ENCODE results near the gene OGFR.
A peak's percentile ranks its signal among the peaks of the same experiment; 100 is the strongest.

OGFR gene

GRCh38 chr20:62788607-62789006, 16.0 kb upstream of the OGFR start:
- no peak for TF ChIP-seq CTCF (IDR thresholded peaks at IDR 0.05)
- peaks cover 43% of the 10 kb centered on the region for H3K4me1 Mint-ChIP-seq
- DNase-seq: no peak
- H3K36me3 Mint-ChIP-seq (ENCODE audit: low read depth): no peaks in the 10 kb centered on the region
- H3K27me3 Mint-ChIP-seq (ENCODE audit: low read depth, poor library complexity): peaks cover 28% of the 10 kb centered on the region
- no peaks in the 10 kb centered on the region for H3K9me3 Mint-ChIP-seq
- H3K4me3 Mint-ChIP-seq: no peak overlapping the region
- H3K27ac Mint-ChIP-seq: no peak overlapping the region

DNA sequence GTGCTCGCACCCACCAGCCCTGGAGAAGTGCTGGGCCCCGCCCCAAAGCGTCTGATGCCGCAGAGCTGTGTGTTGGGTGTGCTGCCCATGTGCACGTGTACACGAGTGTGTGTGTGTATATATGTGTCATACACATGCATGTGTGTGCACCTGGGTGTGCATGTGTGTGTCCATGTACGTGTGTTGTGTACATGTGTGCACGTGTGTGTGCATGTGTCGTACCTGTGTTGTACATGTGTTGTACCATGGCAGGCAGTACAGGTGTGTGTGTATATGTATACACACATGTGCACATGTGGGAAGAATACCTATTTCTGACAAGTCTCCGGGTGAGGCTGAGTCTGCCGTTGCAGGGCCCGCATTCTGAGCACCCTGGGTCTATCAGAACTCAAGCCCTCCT, 14.6 kb upstream of the OGFR start:
- H3K4me3 Mint-ChIP-seq: no peak overlapping the region
- no peak for TF ChIP-seq CTCF (IDR thresholded peaks at IDR 0.05)

DNA sequence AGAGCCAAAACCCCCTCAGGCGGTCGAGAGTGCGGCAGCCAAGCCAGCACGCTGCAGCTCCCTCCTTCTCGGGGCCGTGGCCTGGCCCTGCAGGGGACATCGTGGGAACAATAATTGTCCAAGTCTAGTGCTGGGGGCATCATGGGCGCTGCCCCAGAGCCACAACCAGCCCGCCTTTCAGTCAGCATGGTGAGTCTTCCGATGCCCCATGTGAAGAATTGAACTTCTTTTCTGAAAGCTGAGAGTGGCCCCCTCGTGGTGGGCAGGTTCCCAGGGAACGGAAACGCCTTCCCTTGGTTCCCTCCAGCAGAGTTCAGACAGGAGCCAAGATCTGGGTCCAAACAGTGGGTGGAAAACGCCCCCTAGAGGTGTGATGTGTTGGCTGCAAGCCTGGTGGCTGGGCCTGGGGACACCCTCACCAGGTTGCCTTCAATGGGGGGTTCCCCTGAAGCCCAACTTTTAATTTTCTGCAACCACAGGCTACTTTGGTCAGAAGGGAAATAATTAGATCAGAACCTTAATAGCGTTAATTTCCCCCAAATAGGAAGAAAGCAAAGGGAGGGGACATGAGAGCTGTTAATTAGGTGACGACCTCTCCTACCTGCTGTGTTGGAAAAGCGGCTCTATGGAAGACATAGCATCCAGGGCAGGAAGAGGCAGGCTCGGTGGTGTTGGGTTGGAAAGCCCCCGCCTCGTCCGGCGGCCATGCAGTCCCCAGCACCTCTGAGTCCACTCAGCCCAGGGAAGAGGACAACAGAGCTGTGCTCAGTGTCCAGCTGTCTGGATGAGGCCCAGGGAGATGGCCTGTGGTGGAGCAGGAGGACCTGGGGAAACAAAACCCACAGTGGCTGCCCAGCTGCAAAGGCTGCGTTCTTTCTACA, 13.1 kb upstream of the OGFR start:
- Mint-ChIP-seq H3K4me3 (no peak overlapping the region), H3K36me3 (ENCODE audit: low read depth) (no peaks in the 10 kb centered on the region), H3K4me1 (peaks cover 37% of the 10 kb centered on the region), H3K9me3 (no peaks in the 10 kb centered on the region), H3K27ac (no peak overlapping the region), H3K27me3 (ENCODE audit: low read depth, poor library complexity) (peaks cover 38% of the 10 kb centered on the region)
- peak; percentile 85 for DNase-seq
- TF ChIP-seq CTCF (IDR thresholded peaks at IDR 0.05): peak; percentile 98

More for the DNA sequence above, 14.6 kb upstream of the OGFR start:
- no peak overlapping the region for H3K27ac Mint-ChIP-seq
- no peak for DNase-seq
- no peaks in the 10 kb centered on the region for H3K36me3 Mint-ChIP-seq (ENCODE audit: low read depth)
- peaks cover 43% of the 10 kb centered on the region for H3K4me1 Mint-ChIP-seq
- peaks cover 33% of the 10 kb centered on the region for H3K27me3 Mint-ChIP-seq (ENCODE audit: low read depth, poor library complexity)
- H3K9me3 Mint-ChIP-seq: no peaks in the 10 kb centered on the region

DNA sequence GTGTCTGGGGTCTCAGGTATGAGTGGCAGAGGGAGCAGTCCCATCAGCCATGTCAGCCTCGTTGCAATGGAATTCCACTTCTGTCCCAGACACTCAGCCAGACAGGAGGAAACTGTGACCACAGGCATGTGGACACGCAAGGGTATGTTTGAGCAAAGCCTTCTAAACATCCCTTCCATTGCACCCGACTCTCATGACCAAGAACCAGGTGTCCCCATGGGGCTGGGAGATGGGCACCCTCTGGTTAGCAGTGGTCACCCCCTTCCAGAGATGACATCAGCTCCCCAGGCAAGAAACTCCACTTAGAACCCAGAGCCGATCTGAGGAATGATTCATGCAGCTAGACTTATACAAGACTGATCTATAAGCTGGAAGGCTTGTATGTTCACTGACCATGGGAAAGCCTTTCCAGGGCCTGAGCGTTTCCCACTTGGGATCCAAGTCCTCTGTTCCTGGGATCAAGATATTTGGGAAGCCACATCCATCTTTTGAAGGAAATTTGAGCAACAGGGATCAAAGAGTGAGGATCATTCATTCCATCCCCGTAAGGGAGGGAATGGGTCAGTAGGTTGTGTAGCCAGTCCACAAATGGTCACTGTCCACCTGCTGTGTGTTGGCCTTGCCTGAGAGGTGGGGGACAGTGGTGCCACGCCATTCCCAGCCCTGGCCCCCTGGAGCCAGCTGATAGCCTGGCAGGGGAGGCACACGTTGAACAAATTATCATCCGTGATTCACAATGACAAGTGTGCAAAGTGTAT, 12.3 kb upstream of the OGFR start:
- Mint-ChIP-seq H3K9me3 (no peaks in the 10 kb centered on the region), H3K27me3 (ENCODE audit: low read depth, poor library complexity) (peaks cover 36% of the 10 kb centered on the region), H3K36me3 (ENCODE audit: low read depth) (peaks cover under 1% of the 10 kb centered on the region), H3K4me3 (no peak overlapping the region), H3K4me1 (peaks cover 29% of the 10 kb centered on the region), H3K27ac (no peak overlapping the region)
- no peak for DNase-seq
- no peak for TF ChIP-seq CTCF (IDR thresholded peaks at IDR 0.05)

GRCh38 chr20:62792940-62793756, 11.5 kb upstream of the OGFR start:
- DNase-seq: no peak
- Mint-ChIP-seq H3K27me3 (ENCODE audit: low read depth, poor library complexity) (peaks cover 40% of the 10 kb centered on the region), H3K36me3 (ENCODE audit: low read depth) (peaks cover 7% of the 10 kb centered on the region), H3K4me3 (no peak overlapping the region), H3K27ac (no peak overlapping the region), H3K9me3 (no peaks in the 10 kb centered on the region), H3K4me1 (peaks cover 27% of the 10 kb centered on the region)
- no peak for TF ChIP-seq CTCF (IDR thresholded peaks at IDR 0.05)
